Measurements from ENCODE around the gene ARL6IP6.
"Not testable (repeated sequence)": the region's sequence is repeated elsewhere in the genome, so short reads cannot be mapped to it uniquely, and the experiment has no call there.

Gene ARL6IP6

DNA sequence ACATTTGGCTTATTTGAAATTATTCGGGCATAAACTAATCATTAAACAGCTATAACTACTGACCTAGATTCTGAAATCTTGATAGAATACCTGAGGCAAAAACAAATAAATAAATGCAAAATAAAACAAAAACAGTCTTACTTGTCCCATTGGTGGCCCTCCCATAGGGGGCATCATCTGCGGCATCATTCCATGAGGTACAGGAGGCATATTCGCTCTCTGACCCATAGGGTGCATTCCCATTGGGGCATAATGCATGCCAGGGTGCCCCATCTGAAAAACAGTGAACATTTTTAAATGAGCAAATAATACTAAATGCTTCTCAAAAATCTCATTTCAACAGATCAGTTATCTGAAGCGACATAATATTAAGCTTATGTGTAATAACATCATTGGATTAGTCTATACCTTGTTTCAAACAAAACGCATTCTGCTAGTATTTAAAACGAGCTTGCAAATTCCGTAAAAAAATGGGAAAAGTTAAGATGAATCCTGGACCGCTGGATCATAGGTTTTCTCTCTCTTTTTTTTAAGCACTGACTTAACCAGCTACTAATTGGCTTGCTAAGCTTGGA lies 2.5 kb upstream of the ARL6IP6 start:
- Histone ChIP-seq H3K4me3 (ENCODE audit: low read depth, low read length) (peak overlapping the region; percentile 97), H3K27me3 (replicated peaks) (no peaks in the 10 kb centered on the region), H3K27ac (no peak overlapping the region), H3K36me3 (replicated peaks) (peaks cover 10% of the 10 kb centered on the region)
- DNase-seq = peak; percentile 12
- TF ChIP-seq, protein P1, sequence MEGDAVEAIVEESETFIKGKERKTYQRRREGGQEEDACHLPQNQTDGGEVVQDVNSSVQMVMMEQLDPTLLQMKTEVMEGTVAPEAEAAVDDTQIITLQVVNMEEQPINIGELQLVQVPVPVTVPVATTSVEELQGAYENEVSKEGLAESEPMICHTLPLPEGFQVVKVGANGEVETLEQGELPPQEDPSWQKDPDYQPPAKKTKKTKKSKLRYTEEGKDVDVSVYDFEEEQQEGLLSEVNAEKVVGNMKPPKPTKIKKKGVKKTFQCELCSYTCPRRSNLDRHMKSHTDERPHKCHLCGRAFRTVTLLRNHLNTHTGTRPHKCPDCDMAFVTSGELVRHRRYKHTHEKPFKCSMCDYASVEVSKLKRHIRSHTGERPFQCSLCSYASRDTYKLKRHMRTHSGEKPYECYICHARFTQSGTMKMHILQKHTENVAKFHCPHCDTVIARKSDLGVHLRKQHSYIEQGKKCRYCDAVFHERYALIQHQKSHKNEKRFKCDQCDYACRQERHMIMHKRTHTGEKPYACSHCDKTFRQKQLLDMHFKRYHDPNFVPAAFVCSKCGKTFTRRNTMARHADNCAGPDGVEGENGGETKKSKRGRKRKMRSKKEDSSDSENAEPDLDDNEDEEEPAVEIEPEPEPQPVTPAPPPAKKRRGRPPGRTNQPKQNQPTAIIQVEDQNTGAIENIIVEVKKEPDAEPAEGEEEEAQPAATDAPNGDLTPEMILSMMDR (IDR thresholded peaks at IDR 0.05; ENCODE audit: low read depth, low read length, missing control alignments) = peak; percentile 77
- in situ Hi-C loops (cut with HindIII; ENCODE audit: low pct_ligation_motif_present, low sequenced_read_pairs) = no loop called here

- H3K4me3 ChIP-seq (ENCODE audit: low read depth, low read length) = peak overlapping the region; percentile 97
These were observed 1.6 kb upstream of the ARL6IP6 start for GRCh38 chr2:152716805-152717227.

GRCh38 chr2:152717228-152718075 lies 968 bp upstream of the ARL6IP6 start, which contains the start of gene PRPF40A:
Gene PRPF40A, minus strand, starts transcription at chr2:152717461. Its CDS starts 22 bp downstream, at chr2:152717439.
- peak within 1 kb of the TSS; percentile 97 for H3K4me3 ChIP-seq (ENCODE audit: low read depth, low read length)
- TF ChIP-seq, protein P1 (IDR thresholded peaks at IDR 0.05; ENCODE audit: low read depth, low read length, missing control alignments) = peak; percentile 21
- DNase-seq = peak; percentile 97
- peak within 1 kb of the TSS; percentile 98 for H3K27ac ChIP-seq
- in situ Hi-C loops (cut with HindIII; ENCODE audit: low pct_ligation_motif_present, low sequenced_read_pairs) = no loop called here
- H3K36me3 ChIP-seq (replicated peaks) = peaks cover 3% of the 10 kb centered on the region
- no peaks in the 10 kb centered on the region for H3K27me3 ChIP-seq (replicated peaks)

More at GRCh38 chr2:152716805-152717227, 1.6 kb upstream of the ARL6IP6 start:
- TF ChIP-seq, protein P1 (IDR thresholded peaks at IDR 0.05; ENCODE audit: low read depth, low read length, missing control alignments) = peak; percentile 11
- H3K36me3 ChIP-seq (replicated peaks) = peaks cover 6% of the 10 kb centered on the region
- no peaks in the 10 kb centered on the region for H3K27me3 ChIP-seq (replicated peaks)
- no peak for DNase-seq
- in situ Hi-C loops (cut with HindIII; ENCODE audit: low pct_ligation_motif_present, low sequenced_read_pairs) = no loop called here
- peak overlapping the region; percentile 98 for H3K27ac ChIP-seq

GRCh38 chr2:152718909-152719645 lies 657 bp downstream of the ARL6IP6 start:
- H3K27ac ChIP-seq = peak overlapping the region; percentile 98
- H3K4me3 ChIP-seq (ENCODE audit: low read depth, low read length) = peak overlapping the region; percentile 97
- peak; percentile 9 for DNase-seq
- H3K27me3 ChIP-seq (replicated peaks) = no peaks in the 10 kb centered on the region
- TF ChIP-seq, protein P1 (IDR thresholded peaks at IDR 0.05; ENCODE audit: low read depth, low read length, missing control alignments) = no peak
- peaks cover 3% of the 10 kb centered on the region for H3K36me3 ChIP-seq (replicated peaks)
- in situ Hi-C loops (cut with HindIII; ENCODE audit: low pct_ligation_motif_present, low sequenced_read_pairs) = no loop called here

DNA sequence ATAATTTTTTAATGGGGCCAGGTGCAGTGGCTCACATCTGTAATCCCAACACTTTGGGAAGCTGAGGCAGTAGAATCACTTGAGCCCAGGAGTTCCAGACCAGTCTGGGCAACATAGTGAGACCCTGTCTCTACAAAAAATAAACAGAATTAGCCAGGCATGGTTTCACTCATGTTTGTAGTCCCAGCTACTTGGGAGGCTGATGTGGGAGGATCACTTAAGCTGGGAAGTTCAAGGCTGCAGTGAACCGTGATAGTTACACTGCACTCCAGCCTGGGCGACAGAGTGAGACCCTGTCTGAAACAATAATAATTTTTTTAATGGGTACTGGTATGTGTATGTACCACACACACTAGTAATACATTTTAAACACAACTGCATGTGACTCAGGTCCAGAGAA lies 2.4 kb downstream of the ARL6IP6 start:
- DNase-seq = no peak
- H3K27ac ChIP-seq = no peak overlapping the region
- no peaks in the 10 kb centered on the region for H3K27me3 ChIP-seq (replicated peaks)
- TF ChIP-seq, protein P1 (IDR thresholded peaks at IDR 0.05; ENCODE audit: low read depth, low read length, missing control alignments) = no peak
- in situ Hi-C loops (cut with HindIII; ENCODE audit: low pct_ligation_motif_present, low sequenced_read_pairs) = no loop called here
- H3K4me3 ChIP-seq (ENCODE audit: low read depth, low read length) = no peak overlapping the region
- no peaks in the 10 kb centered on the region for H3K36me3 ChIP-seq (replicated peaks)

- H3K36me3 ChIP-seq (replicated peaks); in situ Hi-C loops (cut with HindIII; ENCODE audit: low pct_ligation_motif_present, low sequenced_read_pairs); H3K4me3 ChIP-seq (ENCODE audit: low read depth, low read length); H3K27ac ChIP-seq; H3K27me3 ChIP-seq (replicated peaks); DNase-seq: not testable (repeated sequence)
These were observed 4.2 kb downstream of the ARL6IP6 start for GRCh38 chr2:152722639-152723038.

Data from brain microvascular endothelial cell (primary cell).